Hematopoietic multipotent progenitor cell treated with erythropoietin and hydrocortisone succinate and interleukin-3 and kit ligand, for 4 days (in vitro differentiated cells): ENCODE results near the gene DNAJC15.
"Not testable (repeated sequence)": the region's sequence is repeated elsewhere in the genome, so short reads cannot be mapped to it uniquely, and the experiment has no call there.

Source experiments
- DNase-seq: peaks from one replicate; pipeline ENCODE4 v3.0.0-alpha.2; 2015

The DNAJC15 gene

DNA sequence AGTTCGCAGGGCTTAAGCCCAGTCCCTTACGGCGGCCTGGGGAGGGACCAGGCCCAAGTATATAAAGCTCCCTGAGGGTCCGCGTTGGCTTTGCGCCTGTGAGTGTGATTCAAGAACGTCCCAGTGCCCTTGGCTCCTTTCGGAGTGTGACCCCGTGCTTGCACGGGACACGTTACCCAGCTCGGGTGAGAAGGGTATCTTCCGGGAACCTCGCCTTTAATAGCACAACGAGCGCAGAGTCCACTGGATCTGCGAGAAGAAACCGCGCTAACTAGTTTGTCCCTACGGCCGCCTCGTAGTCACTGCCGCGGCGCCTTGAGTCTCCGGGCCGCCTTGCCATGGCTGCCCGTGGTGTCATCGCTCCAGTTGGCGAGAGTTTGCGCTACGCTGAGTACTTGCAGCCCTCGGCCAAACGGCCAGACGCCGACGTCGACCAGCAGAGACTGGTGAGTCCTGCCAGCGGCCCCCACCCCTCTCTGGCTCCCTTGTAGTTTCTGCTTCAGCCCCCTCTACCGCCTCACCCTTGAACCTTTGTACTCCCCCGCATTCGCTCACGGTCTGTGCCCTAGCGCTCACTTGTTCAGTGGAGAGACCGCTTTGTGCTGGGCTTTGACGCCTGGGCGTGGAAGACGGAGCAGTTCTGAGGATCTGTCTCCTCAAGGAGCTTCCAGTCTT, at the start of gene DNAJC15:
DNAJC15 (plus strand) TSS at position 298 of the 675 bp plus-strand sequence; CDS start at position 339, 41 bp downstream.
- peak; percentile 90 for DNase-seq

DNA sequence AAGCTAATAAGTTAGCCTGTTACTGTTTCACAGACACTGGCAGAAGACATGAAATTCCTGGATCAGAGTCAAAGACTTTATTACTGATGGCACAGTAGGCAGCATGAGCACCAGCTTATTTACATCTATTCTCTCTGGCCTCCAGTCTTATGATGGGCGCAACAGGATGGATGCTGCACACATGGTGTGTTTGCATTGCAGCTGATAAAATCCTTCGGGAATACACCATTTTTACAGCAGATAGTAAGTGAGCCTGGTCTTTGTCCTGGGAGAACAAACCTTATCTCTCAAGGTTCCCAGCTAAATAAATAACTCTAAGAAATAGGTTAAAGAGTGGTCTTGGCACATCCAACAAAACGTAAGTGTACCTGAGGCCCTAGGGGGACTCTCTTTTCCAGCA, 47.3 kb upstream of the DNAJC15 start:
- DNase-seq, result no peak

DNA sequence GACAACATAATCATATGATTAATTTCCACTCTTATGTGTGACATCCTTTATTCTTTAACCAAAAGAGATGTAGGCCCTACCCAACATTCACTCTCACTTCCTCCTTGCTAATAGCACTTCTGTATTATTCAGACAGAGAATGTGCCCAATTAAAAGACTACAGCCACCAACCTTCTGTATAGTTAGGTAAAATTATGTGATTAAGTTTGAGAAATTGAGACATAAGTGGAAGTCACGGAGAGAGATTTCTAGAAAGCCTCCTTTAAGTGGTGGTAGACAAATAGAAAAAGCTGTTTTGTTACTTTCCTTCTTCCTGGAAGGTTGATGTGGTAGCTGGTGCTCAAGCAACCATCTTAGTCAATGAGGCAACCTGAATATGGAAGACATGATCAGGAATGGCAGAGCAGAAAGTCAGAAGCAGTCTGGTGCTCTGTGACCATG, 46.1 kb upstream of the DNAJC15 start:
- no peak for DNase-seq

DNA sequence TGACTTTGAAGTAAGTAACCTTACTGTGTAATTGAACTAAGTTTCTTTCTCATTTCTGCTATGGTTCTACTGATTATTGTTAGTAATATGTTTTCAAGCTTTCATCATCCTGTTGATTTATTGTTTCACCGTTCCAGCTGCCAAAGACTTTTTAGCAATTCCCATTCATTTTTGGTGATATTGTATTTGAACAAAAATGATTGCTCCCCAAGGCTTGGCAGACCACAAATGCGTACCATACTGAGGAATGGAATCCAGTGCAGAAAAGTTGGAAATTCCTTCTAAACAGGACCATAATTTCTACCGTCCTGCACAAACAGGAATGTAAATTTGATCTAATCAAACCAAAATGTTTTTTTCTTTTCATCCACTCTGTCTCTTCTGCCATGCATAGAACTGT, 42.1 kb upstream of the DNAJC15 start:
- DNase-seq, result no peak

DNA sequence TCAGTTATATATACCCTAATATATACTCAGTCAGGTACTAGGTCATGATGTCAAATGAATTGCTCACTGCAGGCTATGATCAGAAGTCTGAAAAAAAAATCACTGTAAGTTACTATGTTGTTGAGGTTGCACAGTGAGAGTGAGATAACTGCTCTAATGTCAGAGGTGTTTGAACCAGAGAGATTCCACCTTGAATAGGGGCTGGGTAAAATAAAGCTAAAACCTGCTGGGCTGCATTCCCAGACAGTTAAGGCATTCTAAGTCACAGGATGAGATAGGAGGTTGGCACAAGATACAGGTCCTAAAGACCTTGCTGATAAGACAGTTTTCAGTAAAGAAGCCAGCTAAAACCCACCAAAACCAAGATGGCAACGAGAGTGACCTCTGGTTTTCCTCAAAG, 41.5 kb upstream of the DNAJC15 start:
- DNase-seq, result no peak

DNA sequence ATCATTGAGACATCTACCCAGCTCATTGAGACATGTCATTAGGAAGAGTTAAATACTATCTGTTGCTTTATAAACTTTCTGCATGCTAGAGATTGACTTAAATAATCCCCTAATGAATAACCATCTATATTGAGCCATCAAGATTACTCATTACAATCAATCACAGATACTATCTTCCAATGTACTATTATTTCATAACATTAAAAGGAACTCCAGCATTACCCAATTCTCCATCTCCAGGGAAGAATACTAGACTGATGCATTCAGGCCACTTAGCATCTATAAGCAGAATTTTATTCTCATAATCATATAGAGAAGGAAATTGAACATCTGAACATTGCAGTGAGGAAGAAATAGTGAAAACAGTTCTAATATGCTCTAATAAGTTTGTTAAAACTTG, 39.4 kb upstream of the DNAJC15 start:
- DNase-seq, result no peak

DNA sequence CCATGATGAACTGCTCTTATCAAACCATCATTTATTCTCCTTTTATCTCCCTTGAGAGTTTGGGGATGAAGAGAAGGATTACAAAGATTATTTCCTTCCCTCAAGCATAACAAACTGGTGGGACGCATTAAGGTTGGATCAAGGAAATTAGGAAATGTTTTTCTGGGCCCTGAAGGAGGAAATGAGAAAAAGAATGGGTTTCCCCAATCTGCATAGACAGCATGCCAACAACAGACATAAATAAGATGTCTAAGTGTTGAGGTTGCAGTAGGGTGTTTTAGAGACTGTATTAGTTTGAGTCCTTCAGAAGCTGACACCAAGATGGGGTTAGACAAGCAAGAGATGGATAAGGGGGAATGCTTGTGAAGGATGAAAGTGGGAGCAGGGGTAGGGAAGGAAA, 38.7 kb upstream of the DNAJC15 start:
- DNase-seq, result no peak

DNA sequence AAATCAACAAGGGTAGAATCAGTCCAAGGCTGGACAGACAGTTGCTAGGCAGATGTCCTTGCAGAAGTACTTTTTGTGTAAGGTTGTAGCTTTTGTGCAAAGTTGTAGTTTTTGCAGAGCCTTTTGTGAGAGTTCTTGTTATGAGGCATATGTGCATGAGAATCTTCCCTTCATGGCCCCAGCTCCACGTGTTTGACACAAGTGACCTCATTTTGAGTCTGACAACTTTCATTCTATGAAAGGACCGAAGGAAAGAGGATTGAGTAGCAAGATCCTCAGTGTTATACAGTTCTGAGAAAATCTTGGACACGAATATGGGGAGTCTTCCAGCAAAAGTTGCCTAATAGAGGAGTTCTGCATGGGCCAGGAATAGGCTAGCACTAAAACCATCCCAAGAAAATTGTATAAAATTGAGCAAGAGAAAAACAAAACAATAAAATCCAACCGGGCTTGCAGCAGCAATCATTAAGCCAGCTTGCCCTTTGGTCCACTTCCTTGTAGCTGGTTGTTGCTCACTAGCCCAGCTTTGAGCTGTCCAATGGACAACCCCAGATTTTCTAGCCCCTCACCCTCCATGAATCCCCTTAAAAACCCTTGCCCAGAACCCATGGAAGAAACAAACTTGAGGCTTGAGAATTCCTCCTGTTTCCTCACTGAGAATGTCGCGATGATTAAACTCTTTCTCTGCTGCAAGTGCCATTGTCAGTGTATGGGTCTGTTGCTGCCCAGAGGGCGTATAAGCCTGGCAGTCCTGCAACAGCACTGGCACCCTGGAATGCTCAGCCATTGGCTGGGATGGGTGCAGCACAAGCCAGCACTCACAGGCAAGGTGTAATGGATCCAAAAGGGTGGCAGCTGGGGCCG, 37.8 kb upstream of the DNAJC15 start:
- DNase-seq, result no peak

DNA sequence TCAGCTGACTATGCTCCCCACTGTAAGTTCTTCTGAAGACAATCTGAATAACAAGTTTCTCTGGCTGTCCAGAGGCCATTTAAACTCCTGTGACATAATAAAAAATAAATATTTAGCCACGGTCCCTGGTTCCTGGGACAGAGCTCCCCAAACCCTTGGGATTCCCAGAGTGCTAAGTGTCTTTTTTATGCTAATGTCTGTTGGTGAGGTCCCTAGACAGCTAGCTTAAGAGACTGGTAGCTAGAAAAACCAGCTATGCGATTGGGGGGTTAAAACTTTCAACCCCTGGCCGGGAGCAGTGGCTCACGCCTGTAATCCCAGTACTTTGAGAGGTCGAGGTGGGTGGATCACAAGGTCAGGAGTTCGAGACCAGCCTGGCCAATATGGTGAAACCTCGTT, 37.2 kb upstream of the DNAJC15 start:
- no peak for DNase-seq

DNA sequence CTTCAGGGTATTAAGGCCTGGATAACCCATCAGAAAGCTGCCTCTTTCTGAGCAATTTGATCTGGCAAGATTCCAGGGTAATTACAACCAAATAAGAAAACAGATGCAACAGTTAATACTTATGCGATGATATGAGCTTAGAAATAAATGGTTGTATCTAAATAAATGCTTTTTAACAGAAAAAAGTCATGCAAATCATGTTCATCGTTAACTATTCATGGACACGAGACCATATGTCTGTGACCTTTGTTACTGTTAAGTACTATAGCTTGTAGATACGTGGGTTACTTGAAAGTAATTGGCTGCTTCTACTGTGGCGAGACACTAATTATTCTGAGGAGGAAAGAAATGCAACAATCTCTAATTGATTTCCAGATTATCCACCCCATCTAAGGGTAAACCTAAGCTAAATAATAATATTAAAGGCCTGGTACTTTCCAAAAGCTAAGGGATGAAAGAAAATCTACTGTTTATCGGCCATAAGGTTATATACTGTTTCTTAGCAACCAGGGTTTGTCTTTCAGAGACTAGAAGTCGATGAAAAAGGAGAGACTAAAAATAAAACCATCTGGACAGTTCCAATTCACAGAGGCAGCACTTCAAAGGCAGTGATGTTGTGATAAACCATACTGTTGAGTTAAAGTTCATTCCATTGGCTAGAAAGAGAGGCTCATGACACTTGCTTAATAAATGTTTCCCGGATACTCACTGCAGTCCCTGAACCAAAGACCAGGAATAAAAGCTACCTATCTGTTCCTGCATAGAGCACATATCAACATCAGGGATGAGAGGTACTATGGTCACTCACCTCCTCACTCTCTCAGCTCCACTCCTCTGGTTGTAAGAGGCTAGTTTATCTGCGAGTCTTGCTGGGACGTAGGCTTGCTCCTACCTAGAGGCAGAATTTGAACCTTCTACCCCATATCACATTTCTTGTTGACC, 32.8 kb upstream of the DNAJC15 start:
- peak; percentile 37 for DNase-seq

DNA sequence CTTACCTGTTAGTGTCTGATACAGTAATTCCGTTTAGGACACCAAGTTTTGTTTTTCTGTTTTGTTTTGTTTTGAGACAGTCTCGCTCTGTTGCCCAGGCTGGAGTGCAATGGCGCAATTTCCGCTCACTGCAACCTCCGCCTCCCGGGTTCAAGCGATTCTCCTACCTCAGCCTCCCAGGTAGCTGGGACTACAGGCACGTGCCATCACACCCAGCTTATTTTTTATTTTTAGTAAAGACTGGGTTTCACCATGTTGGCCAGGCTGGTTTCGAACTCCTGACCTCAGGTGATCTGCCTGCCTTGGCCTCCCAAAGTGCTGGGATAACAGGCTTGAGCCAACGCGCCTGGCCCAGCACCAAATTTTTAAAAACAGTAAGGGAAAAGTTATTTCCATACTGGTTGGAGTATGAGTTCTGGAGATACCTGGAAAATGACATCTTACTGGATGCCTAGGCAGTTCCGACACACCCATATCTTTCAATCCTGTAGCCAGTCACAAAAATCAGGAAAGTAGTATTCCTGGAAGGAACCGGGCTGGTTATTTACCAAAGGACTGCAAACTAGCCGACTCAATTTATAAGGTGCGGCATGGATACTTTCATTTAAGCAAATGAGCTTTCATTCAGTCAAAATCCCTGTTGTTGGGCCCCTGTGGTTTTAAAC, 32.0 kb upstream of the DNAJC15 start:
- not testable (repeated sequence) for DNase-seq

DNA sequence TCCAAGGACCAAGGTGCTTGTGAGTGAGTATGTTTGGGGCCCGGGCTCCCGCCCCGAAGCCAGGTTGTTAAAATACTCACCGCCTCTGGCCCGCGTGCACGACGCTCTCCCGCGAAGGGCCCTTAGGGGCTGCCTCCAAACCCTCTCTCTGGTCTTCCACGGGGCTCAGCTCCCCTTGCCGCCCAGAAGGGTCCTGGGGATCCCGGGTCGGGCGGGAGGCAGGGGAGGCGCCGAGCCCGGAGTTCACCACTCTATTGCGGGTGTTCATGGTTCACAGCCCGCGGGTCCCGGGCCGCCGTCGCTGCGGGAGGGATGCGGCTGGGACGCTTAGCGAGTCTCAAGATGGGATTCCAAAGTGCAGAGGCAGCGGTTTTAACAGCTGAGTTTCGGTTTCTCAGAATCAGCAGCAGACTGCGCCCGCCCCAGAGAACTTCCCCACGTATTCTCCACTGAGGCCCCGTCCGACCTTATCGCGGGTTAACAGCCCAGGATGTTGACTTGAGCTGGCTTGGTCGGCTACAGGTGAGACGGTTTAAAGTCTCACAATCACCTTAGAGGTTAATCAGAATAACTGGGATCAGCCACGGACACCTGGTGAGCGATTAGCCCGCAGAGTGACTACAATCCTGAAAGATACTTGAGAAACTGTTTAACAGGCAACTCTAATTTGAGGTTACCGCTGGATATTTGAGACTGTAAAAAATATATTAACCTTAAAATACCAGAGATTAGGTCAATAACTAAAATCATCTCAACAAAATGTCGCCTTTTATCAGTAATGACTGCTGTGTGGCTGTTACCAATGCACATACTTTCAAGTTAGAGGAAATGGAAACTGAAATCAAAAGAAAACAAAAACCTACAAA, 31.3 kb upstream of the DNAJC15 start, which contains the start of gene EPSTI1:
EPSTI1 (minus strand) TSS at position 344 of the 866 bp plus-strand sequence; CDS start at position 268, 76 bp downstream.
- peak; percentile 90 for DNase-seq

DNA sequence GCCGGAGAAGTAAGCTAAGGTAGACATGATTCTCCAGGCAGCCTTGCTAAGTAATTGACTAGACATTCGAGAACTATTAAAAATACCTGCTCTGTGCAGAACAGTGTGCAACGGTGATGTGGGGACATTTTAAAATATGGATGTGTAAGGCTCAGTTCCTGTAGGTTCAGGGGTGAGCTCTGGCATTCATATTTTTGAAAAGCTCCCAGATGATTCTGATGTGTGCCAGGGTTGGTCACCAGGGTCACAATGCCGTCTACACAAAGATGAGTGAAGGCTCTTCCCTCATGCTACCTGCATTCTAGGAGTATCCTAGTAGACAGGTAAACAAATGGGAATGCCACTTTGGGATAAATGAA, 30.6 kb upstream of the DNAJC15 start:
- DNase-seq, result no peak

DNA sequence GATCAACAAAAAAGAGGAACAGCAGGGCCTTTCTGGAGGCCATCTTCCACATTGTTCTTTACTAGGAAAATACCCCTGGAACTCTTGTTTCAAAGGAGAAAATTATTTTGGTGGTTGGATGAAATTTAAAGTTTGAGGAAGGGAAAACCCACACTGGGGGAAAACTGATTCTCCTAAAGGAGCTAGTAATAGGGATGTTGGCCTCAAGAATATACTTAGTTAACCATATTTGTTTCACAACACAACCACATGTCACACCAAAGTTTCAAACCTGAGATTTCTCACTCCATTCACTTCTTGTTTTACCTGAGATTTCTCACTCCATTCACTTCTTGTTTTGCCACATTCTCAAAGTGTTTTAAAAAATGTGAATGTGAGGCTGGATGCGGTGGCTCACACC, 28.5 kb upstream of the DNAJC15 start:
- DNase-seq, result no peak

DNA sequence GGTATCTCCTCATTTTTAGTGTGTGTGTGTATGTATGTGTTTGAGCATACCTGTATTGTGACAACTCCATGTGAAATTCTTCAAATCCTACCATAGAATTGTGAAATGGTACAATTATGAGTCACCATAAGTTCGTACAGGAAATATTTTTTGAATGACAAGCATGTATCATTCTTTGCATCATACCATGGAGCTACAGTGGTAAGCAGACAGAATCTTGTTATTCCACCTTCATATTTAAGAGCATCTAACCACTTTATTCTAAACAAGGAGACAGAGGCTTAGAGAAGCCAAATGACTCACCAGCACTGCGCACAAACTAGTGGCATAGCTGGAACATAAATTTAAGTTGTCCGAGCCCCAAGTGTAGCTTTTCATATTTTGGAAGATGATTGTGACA, 26.8 kb upstream of the DNAJC15 start:
- DNase-seq, result no peak

DNA sequence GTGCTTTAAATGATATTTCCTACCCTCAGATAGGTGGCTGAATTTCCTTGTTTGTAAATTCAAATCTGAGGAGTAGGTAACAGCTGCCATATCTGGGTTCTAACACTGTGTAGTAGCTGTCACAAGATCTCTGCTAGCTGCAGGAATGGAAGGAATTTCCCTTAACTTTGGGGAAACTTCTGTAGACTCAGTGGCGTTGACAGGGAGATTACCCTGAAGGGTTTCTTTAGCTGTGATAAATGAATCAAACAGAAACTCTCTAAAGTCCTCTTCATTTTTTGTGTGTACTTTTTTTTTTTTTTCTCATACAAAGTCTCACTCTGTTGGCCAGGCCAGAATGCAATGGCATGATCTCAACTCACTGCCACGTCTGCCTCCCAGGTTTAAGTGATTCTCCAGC, 26.0 kb upstream of the DNAJC15 start:
- no peak for DNase-seq

DNA sequence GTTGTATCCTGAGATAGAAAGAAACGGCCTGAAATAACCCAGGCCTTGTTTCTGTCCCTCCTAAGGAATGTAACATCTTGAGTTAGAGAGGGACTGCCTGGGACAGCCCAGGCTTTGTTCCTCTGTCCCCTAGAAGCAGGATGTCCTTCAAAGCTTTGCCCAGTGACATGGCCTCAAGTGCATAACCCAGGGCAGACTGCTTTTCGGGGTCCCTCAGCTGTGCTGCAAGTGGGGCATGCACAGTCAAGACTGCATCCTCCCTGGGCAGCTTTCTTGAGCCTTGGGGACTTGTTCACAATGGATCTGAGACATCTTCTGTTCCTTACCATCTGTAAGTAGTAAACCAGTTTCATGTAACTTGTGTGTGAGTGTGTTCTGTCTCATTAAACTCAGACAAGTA, 23.9 kb upstream of the DNAJC15 start:
- no peak for DNase-seq

DNA sequence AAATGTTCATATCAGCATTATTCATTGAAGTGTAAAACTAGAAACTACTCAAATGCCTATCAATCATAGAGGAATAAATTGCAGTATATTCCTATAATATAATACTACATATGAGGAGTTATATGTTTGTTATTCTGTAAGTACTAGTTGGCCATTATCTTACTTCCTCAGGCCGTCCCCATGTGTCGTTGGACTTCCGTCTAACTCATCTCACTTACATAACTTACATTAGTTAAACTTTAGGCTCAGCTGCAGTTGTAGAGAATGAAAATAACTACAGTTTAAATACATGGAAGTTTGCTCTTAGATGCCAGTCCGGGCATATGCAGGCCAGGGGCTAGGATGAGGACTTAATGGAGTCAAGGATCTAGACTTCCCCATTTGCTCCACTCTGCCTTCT, 22.7 kb upstream of the DNAJC15 start:
- peak; percentile 77 for DNase-seq

DNA sequence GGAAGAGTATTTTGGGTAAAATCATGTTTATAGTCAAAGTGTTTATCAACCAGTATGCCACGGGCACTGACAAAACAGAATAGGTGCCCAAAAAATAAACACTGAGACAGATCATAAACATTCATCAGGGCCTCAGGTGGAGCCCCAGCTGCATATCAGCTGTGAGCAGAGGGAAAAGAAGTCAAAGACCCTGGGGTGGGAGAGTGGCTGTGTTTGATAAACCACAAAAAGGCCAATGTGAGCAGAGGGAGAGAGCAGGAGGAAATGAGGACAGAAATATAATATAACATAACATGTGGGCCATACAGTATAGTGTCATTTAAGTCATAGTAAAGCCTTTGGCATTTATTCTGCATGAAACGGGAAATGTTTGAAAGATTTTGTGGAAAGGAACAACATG, 21.4 kb upstream of the DNAJC15 start:
- no peak for DNase-seq

DNA sequence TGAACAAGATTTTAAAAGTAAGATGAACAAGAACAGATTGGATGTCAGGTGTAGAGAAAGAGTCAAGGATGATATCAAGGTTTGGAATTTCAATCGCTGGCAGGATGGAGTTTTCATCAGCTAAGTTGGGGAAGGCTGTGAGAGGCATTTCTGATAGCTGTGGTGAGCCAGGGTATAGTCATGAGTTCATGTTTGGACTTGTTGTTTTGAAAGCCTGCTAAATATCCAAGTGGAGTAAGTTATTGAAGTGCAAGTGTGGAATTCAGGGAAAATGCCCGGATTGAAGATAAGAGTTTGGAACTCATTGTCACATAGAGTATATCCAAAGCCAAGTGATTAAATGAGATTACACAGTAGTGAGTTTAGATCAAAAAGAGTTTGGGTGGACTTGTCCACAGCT, 20.4 kb upstream of the DNAJC15 start:
- DNase-seq, result no peak

DNA sequence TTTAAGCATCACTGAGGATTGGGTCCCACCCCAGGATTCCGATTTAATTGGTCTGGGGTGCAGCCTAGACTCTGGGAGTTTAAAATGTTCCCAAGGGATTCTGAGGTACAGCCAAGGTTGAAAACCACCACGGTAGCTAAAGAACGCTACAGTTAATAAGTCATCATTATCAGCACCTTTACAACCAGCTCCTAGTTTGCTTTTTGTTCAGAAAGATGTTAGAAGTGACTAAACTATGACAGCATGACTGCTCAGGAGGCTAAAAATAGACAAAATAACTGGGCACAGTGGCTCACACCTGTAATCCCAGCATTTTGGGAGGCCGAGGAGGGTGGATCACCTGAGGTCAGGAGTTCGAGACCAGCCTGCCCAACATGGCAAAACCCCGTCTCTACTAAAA, 19.7 kb upstream of the DNAJC15 start:
- no peak for DNase-seq
